Mucosa of descending colon (tissue), 3 donors: ENCODE data around the gene TRMT10A. TPM values are rescaled to one million over a fixed set of nuclear protein-coding genes. Genes with fewer than 3 reads are reported as not detected.

ENCODE experiments used
- ATAC-seq: fragments of 200-7000 bp; cut with Tn5 transposase; one replicate; pipeline ENCODE4 v1.9.1; 2020; ENCODE audit warnings: mild to moderate bottlenecking, moderate library complexity
- DNase-seq, 3 donors: peaks; one replicate each; pipeline ENCODE4 v3.0.0-alpha.2; 2020
- H3K36me3 ChIP-seq: fragments of 200-600 bp; one replicate; pipeline ENCODE4 v1.8.0; 2021; ENCODE audit warnings: low read depth, mild to moderate bottlenecking
- H3K4me1 ChIP-seq: fragments of 200-600 bp; one replicate; pipeline ENCODE4 v1.8.0; 2021; ENCODE audit warnings: low read depth, mild to moderate bottlenecking
- H3K4me3 ChIP-seq: fragments of 200-600 bp; one replicate; pipeline ENCODE4 v1.8.0; 2021; ENCODE audit warnings: mild to moderate bottlenecking
- H3K9me3 ChIP-seq: fragments of 200-600 bp; one replicate; pipeline ENCODE4 v1.8.0; 2021; ENCODE audit warnings: mild to moderate bottlenecking
- CTCF ChIP-seq: fragments of 200-600 bp; IDR thresholded peaks from one replicate; pipeline ENCODE4 v1.8.0; 2022; ENCODE audit warnings: antibody characterized with exemption, mild to moderate bottlenecking
- intact Hi-C, 2 donors: fragments of 100-400 bp; cut with DNase I in 1 of 2; cut with micrococcal nuclease in 1 of 2; formaldehyde crosslinking; loops; one replicate each; pipeline versions ENCODE4 v1.11.0 to v1.11.1; 2022; cut with DNase I, micrococcal nuclease
- total RNA-seq, 3 donors: library from RNA; stranded (reverse); fragmentation: NEBNext Ultra II Directional in 2 of 3; extraction: Animal tissue kit (Norgen Biotek cat#: 25700) in 2 of 3; gene quantifications; one replicate each; pipeline versions ENCODE4 v1.2.1 to v1.2.4, GENCODE V29; 2021 to 2023
- donor health status: DM: no; HTN: no; CAD: no; lungs with moderate emphysema.
- donor health status: DM: no; HTN: no; CAD: no.
- donor health status: DM: no; HTN: yes; CAD: no.

The TRMT10A gene
- total RNA-seq, 3 donors from 2014 or later = 4.6 to 9.1 (median 7.7) TPM

- Histone ChIP-seq H3K4me3 (no peak overlapping the region), H3K9me3 (no peaks in the 10 kb centered on the region), H3K4me1 (no peaks in the 10 kb centered on the region), H3K36me3 (no peaks in the 10 kb centered on the region)
- no peak for TF ChIP-seq CTCF
- DNase-seq (no peak), ATAC-seq (no peak)
- intact Hi-C loops = no loop called here
Observed at GRCh38 chr4:99529956-99530355, 33.9 kb downstream of the TRMT10A start.

- DNase-seq = no peak
- Histone ChIP-seq H3K4me1 (no peaks in the 10 kb centered on the region), H3K36me3 (no peaks in the 10 kb centered on the region), H3K4me3 (no peak overlapping the region), H3K9me3 (no peaks in the 10 kb centered on the region)
- intact Hi-C loops = no loop called here
- no peak for TF ChIP-seq CTCF
- ATAC-seq = no peak
Observed at GRCh38 chr4:99529228-99529627, 34.6 kb downstream of the TRMT10A start.

DNA sequence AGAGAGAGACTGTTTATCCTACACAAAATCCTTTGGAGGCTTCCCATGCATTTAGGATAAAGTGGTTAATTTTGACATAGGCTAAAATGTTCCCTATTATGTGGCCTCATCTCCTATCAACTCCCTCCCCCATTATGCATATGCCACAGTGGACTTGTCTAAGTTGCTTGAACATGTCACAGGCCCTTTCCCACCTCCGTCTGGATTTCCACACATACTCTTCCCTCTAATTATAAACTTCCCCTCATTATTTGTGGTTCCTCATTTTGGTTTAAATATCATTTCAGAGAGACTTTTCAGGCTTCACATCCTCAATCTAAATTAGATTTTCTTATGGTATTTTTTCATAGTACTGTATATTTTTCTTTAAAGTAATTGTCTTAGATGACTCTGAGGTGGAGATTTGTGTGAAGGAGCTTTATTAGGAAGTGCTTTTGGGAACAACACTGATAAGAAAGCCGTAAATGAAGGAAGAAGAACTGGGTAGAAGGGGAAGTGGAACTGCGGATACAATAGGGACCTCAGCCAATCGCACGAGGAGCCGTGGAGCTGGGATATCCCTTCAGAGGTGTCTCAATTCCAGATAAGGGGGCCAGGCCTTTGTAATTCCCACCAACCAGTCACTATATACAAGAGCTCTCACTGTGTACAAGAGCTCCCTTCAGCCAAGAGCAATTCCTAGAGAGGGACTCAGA lies 45.1 kb downstream of the TRMT10A start:
- Histone ChIP-seq H3K4me3 (no peak overlapping the region), H3K9me3 (no peaks in the 10 kb centered on the region), H3K36me3 (no peaks in the 10 kb centered on the region), H3K4me1 (no peaks in the 10 kb centered on the region)
- no peak for TF ChIP-seq CTCF
- DNase-seq = no peak
- no peak for ATAC-seq
- intact Hi-C loops = no loop called here

GRCh38 chr4:99510721-99511120 lies 53.1 kb downstream of the TRMT10A start, which contains the start of gene C4orf17:
Gene C4orf17 (plus strand): TSS chr4:99511021. CDS start chr4:99513082, 2,061 bp downstream.
- Histone ChIP-seq H3K9me3 (no peaks in the 10 kb centered on the region), H3K4me1 (no peaks in the 10 kb centered on the region), H3K36me3 (no peaks in the 10 kb centered on the region), H3K4me3 (no peak within 1 kb of the TSS)
- TF ChIP-seq CTCF = no peak
- intact Hi-C loops = no loop called here
- ATAC-seq (no peak), DNase-seq (no peak)

- H3K9me3 ChIP-seq = no peaks in the 10 kb centered on the region
- intact Hi-C loops = no loop called here
- ATAC-seq (no peak), DNase-seq (no peak)
- H3K36me3 ChIP-seq = no peaks in the 10 kb centered on the region
- no peak overlapping the region for H3K4me3 ChIP-seq
- H3K4me1 ChIP-seq = no peaks in the 10 kb centered on the region
- no peak for TF ChIP-seq CTCF
Observed at GRCh38 chr4:99507762-99508161, 56.1 kb downstream of the TRMT10A start.

DNA sequence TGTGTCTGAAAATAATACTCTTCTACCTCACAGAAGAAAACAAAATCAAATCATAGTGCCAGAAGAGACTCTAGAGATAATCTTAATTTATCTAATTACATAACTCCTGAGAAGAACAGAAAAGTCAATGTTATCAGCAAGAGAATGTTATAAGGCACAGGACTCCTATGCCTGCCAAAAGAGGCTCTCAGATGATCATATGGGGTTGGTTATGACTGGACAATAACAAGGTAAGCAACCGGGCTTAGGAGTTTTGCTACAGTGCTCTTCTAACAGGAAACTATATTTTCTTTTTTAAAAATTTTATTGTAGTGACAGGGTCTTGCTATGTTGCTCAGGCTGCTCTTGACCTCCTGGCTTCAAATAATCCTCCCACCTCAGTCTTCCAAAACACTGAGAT lies 56.5 kb downstream of the TRMT10A start:
- no peak for TF ChIP-seq CTCF
- Histone ChIP-seq H3K36me3 (no peaks in the 10 kb centered on the region), H3K4me1 (no peaks in the 10 kb centered on the region), H3K9me3 (no peaks in the 10 kb centered on the region), H3K4me3 (no peak overlapping the region)
- intact Hi-C loops = no loop called here
- ATAC-seq (no peak), DNase-seq (no peak)
